ENCODE data around the gene UBE2E2. TPM values are rescaled to one million over a fixed set of nuclear protein-coding genes. Genes with fewer than 3 reads are reported as not detected.

UBE2E2 gene
- total RNA-seq, 1 donor from 2014 or later = 42.4 TPM

- Mint-ChIP-seq H3K27ac (ENCODE audit: unreplicated experiment) (no peak overlapping the region), H3K4me1 (ENCODE audit: unreplicated experiment) (peaks cover 9% of the 10 kb centered on the region), H3K9me3 (ENCODE audit: unreplicated experiment) (no peaks in the 10 kb centered on the region), H3K4me3 (ENCODE audit: unreplicated experiment) (no peak overlapping the region), H3K36me3 (ENCODE audit: unreplicated experiment) (peaks cover 4% of the 10 kb centered on the region), H3K27me3 (ENCODE audit: unreplicated experiment) (no peaks in the 10 kb centered on the region)
- DNase-seq (ENCODE audit: extremely low spot score, unreplicated experiment) = no peak
- no peak for TF ChIP-seq CTCF (IDR thresholded peaks at IDR 0.05)
These were observed 386.5 kb downstream of the UBE2E2 start for GRCh38 chr3:23589602-23590001.

GRCh38 chr3:23590424-23591273, 387.5 kb downstream of the UBE2E2 start:
- no peak for DNase-seq (ENCODE audit: extremely low spot score, unreplicated experiment)
- Mint-ChIP-seq H3K4me1 (ENCODE audit: unreplicated experiment) (peaks cover 18% of the 10 kb centered on the region), H3K9me3 (ENCODE audit: unreplicated experiment) (no peaks in the 10 kb centered on the region), H3K36me3 (ENCODE audit: unreplicated experiment) (peaks cover 4% of the 10 kb centered on the region), H3K27me3 (ENCODE audit: unreplicated experiment) (no peaks in the 10 kb centered on the region), H3K4me3 (ENCODE audit: unreplicated experiment) (no peak overlapping the region), H3K27ac (ENCODE audit: unreplicated experiment) (no peak overlapping the region)
- no peak for TF ChIP-seq CTCF (IDR thresholded peaks at IDR 0.05)

- Mint-ChIP-seq H3K4me3 (ENCODE audit: unreplicated experiment) (no peak overlapping the region), H3K36me3 (ENCODE audit: unreplicated experiment) (peaks cover 4% of the 10 kb centered on the region), H3K4me1 (ENCODE audit: unreplicated experiment) (peaks cover 20% of the 10 kb centered on the region), H3K27ac (ENCODE audit: unreplicated experiment) (no peak overlapping the region), H3K27me3 (ENCODE audit: unreplicated experiment) (no peaks in the 10 kb centered on the region), H3K9me3 (ENCODE audit: unreplicated experiment) (peaks cover 3% of the 10 kb centered on the region)
- TF ChIP-seq CTCF (IDR thresholded peaks at IDR 0.05) = no peak
- DNase-seq (ENCODE audit: extremely low spot score, unreplicated experiment) = no peak
These were observed 388.2 kb downstream of the UBE2E2 start for GRCh38 chr3:23591374-23591773.

GRCh38 chr3:23592961-23593931, 390.1 kb downstream of the UBE2E2 start:
- H3K27me3 Mint-ChIP-seq (ENCODE audit: unreplicated experiment) = no peaks in the 10 kb centered on the region
- no peak for TF ChIP-seq CTCF (IDR thresholded peaks at IDR 0.05)
- no peak overlapping the region for H3K27ac Mint-ChIP-seq (ENCODE audit: unreplicated experiment)
- no peak overlapping the region for H3K4me3 Mint-ChIP-seq (ENCODE audit: unreplicated experiment)
- no peak for DNase-seq (ENCODE audit: extremely low spot score, unreplicated experiment)
- H3K4me1 Mint-ChIP-seq (ENCODE audit: unreplicated experiment) = peaks cover 21% of the 10 kb centered on the region
- H3K9me3 Mint-ChIP-seq (ENCODE audit: unreplicated experiment) = peaks cover 8% of the 10 kb centered on the region
- H3K36me3 Mint-ChIP-seq (ENCODE audit: unreplicated experiment) = peaks cover 8% of the 10 kb centered on the region

GRCh38 chr3:23594066-23594465, 390.9 kb downstream of the UBE2E2 start:
- Mint-ChIP-seq H3K36me3 (ENCODE audit: unreplicated experiment) (peaks cover 8% of the 10 kb centered on the region), H3K27me3 (ENCODE audit: unreplicated experiment) (no peaks in the 10 kb centered on the region), H3K9me3 (ENCODE audit: unreplicated experiment) (peaks cover 8% of the 10 kb centered on the region), H3K4me1 (ENCODE audit: unreplicated experiment) (peaks cover 27% of the 10 kb centered on the region), H3K4me3 (ENCODE audit: unreplicated experiment) (no peak overlapping the region), H3K27ac (ENCODE audit: unreplicated experiment) (peak overlapping the region; percentile 83)
- TF ChIP-seq CTCF (IDR thresholded peaks at IDR 0.05) = no peak
- DNase-seq (ENCODE audit: extremely low spot score, unreplicated experiment) = no peak
